HEK293 (cell line): Measurements from ENCODE around the gene EDAR.

Experiments
- CTCF ChIA-PET: fragments of 350-600 bp; formaldehyde crosslinking; extraction: SDS; loops from one replicate; lab custom pipeline; 2021; ENCODE audit warnings: antibody characterized with exemption; lab: Yijun Ruan, JAX
- POLR2A ChIA-PET: fragments of 300-600 bp; formaldehyde crosslinking; extraction: SDS; loops from one replicate; lab custom pipeline; 2020; ENCODE audit warnings: antibody characterized with exemption, inconsistent platforms; lab: Yijun Ruan, JAX
- H3K27ac ChIP-seq: fragments of 200-500 bp; sonication (Bioruptor generic); 2 replicates; pipeline ENCODE4 v1.5.1; 2014; ENCODE audit warnings: low read depth, low read length, control low read depth, inconsistent platforms; ENCODE audit errors: extremely low read depth
- H3K36me3 ChIP-seq, 2 experiments: fragments of 200-500 bp in 1 of 2; sonication (Bioruptor generic) in 1 of 2; 1 replicate in 1 of 2; 2 replicates in 1 of 2; pipeline ENCODE4 v1.5.1; 2014 to 2017; ENCODE audit warnings: inconsistent platforms in 2 of 2, low read length in 2 of 2; ENCODE audit not compliant: control insufficient read depth in 2 of 2, insufficient read depth in 1 of 2
- H3K4me1 ChIP-seq: fragments of 200-500 bp; sonication (Bioruptor generic); 2 replicates; pipeline ENCODE4 v1.5.1; 2014; ENCODE audit warnings: mild to moderate bottlenecking, low read length, inconsistent platforms; ENCODE audit not compliant: control insufficient read depth, insufficient read depth
- H3K4me3 ChIP-seq: 2 replicates; pipeline ENCODE4 v1.5.1; 2011; ENCODE audit warnings: low read depth, mild to moderate bottlenecking, control low read depth, low read length, moderate library complexity
- H3K9me3 ChIP-seq: fragments of 200-500 bp; sonication (Bioruptor generic); 2 replicates; pipeline ENCODE4 v1.5.1; 2014; ENCODE audit warnings: low read depth, low read length, inconsistent platforms; ENCODE audit not compliant: control insufficient read depth, insufficient read depth
- GFI1B ChIP-seq: fragments of 450-650 bp; formaldehyde crosslinking; IDR thresholded peaks from 2 replicates; pipeline ENCODE4 v1.5.1; 2016; ENCODE audit warnings: missing biosample characterization, missing genetic modification characterization
- HOXD13 ChIP-seq: sonication (generic); formaldehyde crosslinking; IDR thresholded peaks from 2 replicates; pipeline ENCODE4 v1.8.0; 2022; ENCODE audit warnings: missing genetic modification reagents, borderline replicate concordance
- MYNN ChIP-seq: fragments of 450-650 bp; formaldehyde crosslinking; IDR thresholded peaks from 2 replicates; pipeline ENCODE4 v1.5.1; 2016; ENCODE audit warnings: missing biosample characterization, missing genetic modification characterization, borderline replicate concordance
- OVOL3 ChIP-seq: fragments of 450-650 bp; formaldehyde crosslinking; IDR thresholded peaks from 2 replicates; pipeline ENCODE4 v1.5.1; 2016; ENCODE audit warnings: missing biosample characterization, missing genetic modification characterization
- ZBTB20 ChIP-seq: fragments of 450-650 bp; formaldehyde crosslinking; IDR thresholded peaks from 2 replicates; pipeline ENCODE4 v1.5.1; 2016; ENCODE audit warnings: missing biosample characterization, missing genetic modification characterization
- ZBTB21 ChIP-seq: fragments of 450-650 bp; formaldehyde crosslinking; IDR thresholded peaks from 2 replicates; pipeline ENCODE4 v1.5.1; 2017; ENCODE audit warnings: missing biosample characterization, missing genetic modification characterization
- ZBTB48 ChIP-seq: fragments of 450-650 bp; formaldehyde crosslinking; IDR thresholded peaks from 2 replicates; pipeline ENCODE4 v1.5.1; 2016; ENCODE audit warnings: missing biosample characterization, missing genetic modification characterization
- ZFHX2 ChIP-seq: fragments of 450-650 bp; formaldehyde crosslinking; conservative IDR thresholded peaks from 2 replicates; pipeline ENCODE4 v1.5.1; 2016; ENCODE audit warnings: missing biosample characterization, missing genetic modification characterization
- ZFP69B ChIP-seq: fragments of 450-650 bp; formaldehyde crosslinking; IDR thresholded peaks from 2 replicates; pipeline ENCODE4 v1.5.1; 2016; ENCODE audit warnings: missing biosample characterization, missing genetic modification characterization
- ZIC2 ChIP-seq: fragments of 450-650 bp; formaldehyde crosslinking; IDR thresholded peaks from 2 replicates; pipeline ENCODE4 v1.5.1; 2016; ENCODE audit warnings: missing biosample characterization, missing genetic modification characterization
- ZNF169 ChIP-seq: fragments of 450-650 bp; formaldehyde crosslinking; IDR thresholded peaks from 2 replicates; pipeline ENCODE4 v1.5.1; 2016; ENCODE audit warnings: missing biosample characterization, missing genetic modification characterization
- ZNF202 ChIP-seq: fragments of 450-650 bp; formaldehyde crosslinking; IDR thresholded peaks from 2 replicates; pipeline ENCODE4 v1.5.1; 2016; ENCODE audit warnings: missing biosample characterization, missing genetic modification characterization, borderline replicate concordance
- ZNF302 ChIP-seq: fragments of 450-650 bp; formaldehyde crosslinking; IDR thresholded peaks from 2 replicates; pipeline ENCODE4 v1.5.1; 2016; ENCODE audit warnings: missing biosample characterization, missing genetic modification characterization, low read depth
- ZNF341 ChIP-seq: fragments of 450-650 bp; formaldehyde crosslinking; IDR thresholded peaks from 2 replicates; pipeline ENCODE4; 2016; ENCODE audit warnings: low read depth, missing biosample characterization, missing genetic modification characterization
- ZNF366 ChIP-seq: fragments of 450-650 bp; formaldehyde crosslinking; conservative IDR thresholded peaks from 2 replicates; pipeline ENCODE4 v1.5.1; 2016; ENCODE audit warnings: missing biosample characterization, missing genetic modification characterization
- ZNF473 ChIP-seq: fragments of 450-650 bp; formaldehyde crosslinking; IDR thresholded peaks from 2 replicates; pipeline ENCODE4 v1.5.1; 2017; ENCODE audit warnings: missing biosample characterization, missing genetic modification characterization
- ZNF544 ChIP-seq: fragments of 450-650 bp; formaldehyde crosslinking; IDR thresholded peaks from 2 replicates; pipeline ENCODE4 v1.5.0; 2017; ENCODE audit warnings: missing biosample characterization, missing genetic modification characterization
- ZNF707 ChIP-seq: fragments of 450-650 bp; formaldehyde crosslinking; IDR thresholded peaks from 2 replicates; pipeline ENCODE4 v1.5.1; 2016; ENCODE audit warnings: missing biosample characterization, missing genetic modification characterization
- ZNF843 ChIP-seq: fragments of 450-650 bp; formaldehyde crosslinking; IDR thresholded peaks from 2 replicates; pipeline ENCODE4 v1.5.1; 2016; ENCODE audit warnings: missing biosample characterization, missing genetic modification characterization
- ZSCAN16 ChIP-seq: fragments of 450-650 bp; formaldehyde crosslinking; IDR thresholded peaks from 2 replicates; pipeline ENCODE4 v1.5.1; 2016; ENCODE audit warnings: missing biosample characterization, missing genetic modification characterization
- TF ChIP-seq, protein P1 (sequence below): fragments of 450-650 bp; formaldehyde crosslinking; IDR thresholded peaks from 2 replicates; pipeline ENCODE4 v1.5.1; 2017; ENCODE audit warnings: missing biosample characterization, missing genetic modification characterization
- TF ChIP-seq, protein P2 (sequence below): fragments of 450-650 bp; formaldehyde crosslinking; IDR thresholded peaks from 2 replicates; pipeline ENCODE4 v1.5.1; 2016; ENCODE audit warnings: missing biosample characterization, missing genetic modification characterization

Gene EDAR

GRCh38 chr2:108971661-108972566 is 17.1 kb downstream of the EDAR start:
- H3K4me3 ChIP-seq: no peak overlapping the region
- peaks cover 2% of the 10 kb centered on the region for H3K4me1 ChIP-seq
- no peaks in the 10 kb centered on the region for H3K36me3 ChIP-seq
- no peaks in the 10 kb centered on the region for H3K9me3 ChIP-seq
- no peak overlapping the region for H3K27ac ChIP-seq
- CTCF ChIA-PET: interaction anchor here (0.9 kb wide), 1 partner anchor 43 kb away, joined by 5 read pairs; no protein-coding TSS in a partner anchor
- TF ChIP-seq ZNF544 (tag by site-specific recombination) (no peak), ZIC2 (tag by site-specific recombination) (peak; percentile 22; the same call in 1 of the 2 replicates), ZNF473 (tag by site-specific recombination) (no peak), OVOL3 (no peak), ZFP69B (no peak), ZFHX2 (tag by site-specific recombination) (no peak), ZNF302 (tag by site-specific recombination) (no peak), ZNF169 (tag by site-specific recombination) (no peak), ZNF843 (tag by site-specific recombination) (no peak), ZNF341 (0 out of 2 replicates have a peak, but pooled peaks have one; percentile 17)
- TF ChIP-seq, protein P1, sequence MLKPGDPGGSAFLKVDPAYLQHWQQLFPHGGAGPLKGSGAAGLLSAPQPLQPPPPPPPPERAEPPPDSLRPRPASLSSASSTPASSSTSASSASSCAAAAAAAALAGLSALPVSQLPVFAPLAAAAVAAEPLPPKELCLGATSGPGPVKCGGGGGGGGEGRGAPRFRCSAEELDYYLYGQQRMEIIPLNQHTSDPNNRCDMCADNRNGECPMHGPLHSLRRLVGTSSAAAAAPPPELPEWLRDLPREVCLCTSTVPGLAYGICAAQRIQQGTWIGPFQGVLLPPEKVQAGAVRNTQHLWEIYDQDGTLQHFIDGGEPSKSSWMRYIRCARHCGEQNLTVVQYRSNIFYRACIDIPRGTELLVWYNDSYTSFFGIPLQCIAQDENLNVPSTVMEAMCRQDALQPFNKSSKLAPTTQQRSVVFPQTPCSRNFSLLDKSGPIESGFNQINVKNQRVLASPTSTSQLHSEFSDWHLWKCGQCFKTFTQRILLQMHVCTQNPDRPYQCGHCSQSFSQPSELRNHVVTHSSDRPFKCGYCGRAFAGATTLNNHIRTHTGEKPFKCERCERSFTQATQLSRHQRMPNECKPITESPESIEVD (tag by site-specific recombination): no peak
- TF ChIP-seq, protein P2, sequence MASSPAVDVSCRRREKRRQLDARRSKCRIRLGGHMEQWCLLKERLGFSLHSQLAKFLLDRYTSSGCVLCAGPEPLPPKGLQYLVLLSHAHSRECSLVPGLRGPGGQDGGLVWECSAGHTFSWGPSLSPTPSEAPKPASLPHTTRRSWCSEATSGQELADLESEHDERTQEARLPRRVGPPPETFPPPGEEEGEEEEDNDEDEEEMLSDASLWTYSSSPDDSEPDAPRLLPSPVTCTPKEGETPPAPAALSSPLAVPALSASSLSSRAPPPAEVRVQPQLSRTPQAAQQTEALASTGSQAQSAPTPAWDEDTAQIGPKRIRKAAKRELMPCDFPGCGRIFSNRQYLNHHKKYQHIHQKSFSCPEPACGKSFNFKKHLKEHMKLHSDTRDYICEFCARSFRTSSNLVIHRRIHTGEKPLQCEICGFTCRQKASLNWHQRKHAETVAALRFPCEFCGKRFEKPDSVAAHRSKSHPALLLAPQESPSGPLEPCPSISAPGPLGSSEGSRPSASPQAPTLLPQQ (tag by site-specific recombination): no peak
- POLR2A ChIA-PET: no interaction called here

DNA sequence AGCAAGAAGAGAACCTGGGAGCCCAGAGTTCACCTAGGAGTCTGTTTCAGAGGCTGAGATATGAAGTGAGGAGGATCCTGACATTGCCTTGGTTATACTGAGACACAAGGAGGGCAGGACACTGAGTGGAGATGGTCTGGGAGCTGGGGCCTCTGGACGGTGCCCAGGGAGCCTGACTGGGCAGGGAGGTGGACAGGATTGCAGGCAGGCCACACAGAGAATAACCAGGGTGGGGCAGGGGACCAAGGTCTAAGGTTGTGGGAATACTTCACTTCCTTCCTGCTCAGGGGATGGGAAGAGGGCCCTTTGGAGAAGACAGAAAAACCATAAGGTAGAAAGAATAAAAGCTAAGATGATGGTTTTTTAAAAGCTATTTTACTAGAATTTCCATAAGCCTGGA is 18.7 kb downstream of the EDAR start:
- H3K9me3 ChIP-seq: no peaks in the 10 kb centered on the region
- H3K4me3 ChIP-seq: no peak overlapping the region
- CTCF ChIA-PET: no interaction called here
- H3K36me3 ChIP-seq: no peaks in the 10 kb centered on the region
- no peak overlapping the region for H3K27ac ChIP-seq
- H3K4me1 ChIP-seq: peaks cover 10% of the 10 kb centered on the region
- TF ChIP-seq GFI1B (tag by site-specific recombination) (no peak), ZSCAN16 (tag by site-specific recombination) (no peak), ZNF707 (tag by site-specific recombination) (no peak), HOXD13 (CRISPR knock-in tag) (no peak), ZNF366 (tag by site-specific recombination) (no peak), MYNN (tag by site-specific recombination) (no peak), ZBTB21 (tag by site-specific recombination) (no peak), ZNF202 (tag by site-specific recombination) (no peak), ZBTB48 (tag by site-specific recombination) (no peak), ZBTB20 (no peak)
- TF ChIP-seq, all 188 proteins: peak for 0
- POLR2A ChIA-PET: no interaction called here
